H54 (cell line): ENCODE data around the gene TTC9.

Source experiments
- DNase-seq: peaks from one replicate; pipeline ENCODE4 v3.0.0; 2011; ENCODE audit warnings: low spot score, mixed read lengths; ENCODE audit not compliant: insufficient read length
- FAIRE-seq: peaks from 3 replicates; lab custom pipeline; 2011; peaks lifted over from hg19 to GRCh38; lab: Jason Lieb, UNC
- POLR2A ChIP-seq: IDR thresholded peaks from 2 replicates; pipeline ENCODE4 v1.6.1; 2011; ENCODE audit warnings: low read depth, mild to moderate bottlenecking, low read length

The TTC9 gene

GRCh38 chr14:70641548-70642302, at the start of gene TTC9:
TTC9 (plus strand) TSS chr14:70641916; CDS start chr14:70642130, 214 bp downstream.
- DNase-seq, result no peak
- TF ChIP-seq POLR2A, result no peak
- FAIRE-seq, result no peak

GRCh38 chr14:70594461-70594860, 47.3 kb upstream of the TTC9 start:
- no peak for DNase-seq
- no peak for TF ChIP-seq POLR2A
- no peak for FAIRE-seq

GRCh38 chr14:70595443-70596185, 46.1 kb upstream of the TTC9 start:
- TF ChIP-seq POLR2A, result no peak
- FAIRE-seq (peak; percentile 48), DNase-seq (peak; percentile 9)

GRCh38 chr14:70597731-70598130, 44.0 kb upstream of the TTC9 start:
- FAIRE-seq (no peak), DNase-seq (no peak)
- TF ChIP-seq POLR2A, result no peak

GRCh38 chr14:70599345-70599744, 42.4 kb upstream of the TTC9 start:
- FAIRE-seq, result no peak
- no peak for TF ChIP-seq POLR2A
- no peak for DNase-seq

GRCh38 chr14:70600382-70601157, 41.1 kb upstream of the TTC9 start, which contains the start of gene MED6:
MED6 (minus strand) TSS chr14:70600655; CDS start chr14:70600637, 18 bp downstream.
- TF ChIP-seq POLR2A, result no peak
- FAIRE-seq (peak; percentile 27), DNase-seq (peak; percentile 59)

GRCh38 chr14:70601162-70601561, 40.6 kb upstream of the TTC9 start:
- no peak for TF ChIP-seq POLR2A
- DNase-seq (no peak), FAIRE-seq (no peak)

GRCh38 chr14:70602254-70602653, 39.5 kb upstream of the TTC9 start:
- FAIRE-seq, result no peak
- TF ChIP-seq POLR2A, result no peak
- no peak for DNase-seq

GRCh38 chr14:70611216-70611615, 30.5 kb upstream of the TTC9 start:
- DNase-seq, result no peak
- FAIRE-seq, result no peak
- no peak for TF ChIP-seq POLR2A

GRCh38 chr14:70616646-70617045, 25.1 kb upstream of the TTC9 start:
- DNase-seq, result no peak
- no peak for FAIRE-seq
- TF ChIP-seq POLR2A, result no peak

- FAIRE-seq (no peak), DNase-seq (no peak)
- TF ChIP-seq POLR2A, result no peak
These were observed 23.4 kb upstream of the TTC9 start for GRCh38 chr14:70618314-70618713.

- FAIRE-seq, result no peak
- no peak for TF ChIP-seq POLR2A
- DNase-seq, result no peak
These were observed 22.0 kb upstream of the TTC9 start for GRCh38 chr14:70619708-70620107.

GRCh38 chr14:70622111-70622712, 19.5 kb upstream of the TTC9 start:
- DNase-seq (no peak), FAIRE-seq (peak; percentile 84)
- TF ChIP-seq POLR2A, result no peak

GRCh38 chr14:70624972-70625371, 16.7 kb upstream of the TTC9 start:
- FAIRE-seq (no peak), DNase-seq (no peak)
- TF ChIP-seq POLR2A, result no peak
